HG02588 (cell line): Measurements from ENCODE around the gene DPP6.
"Not testable (repeated sequence)": the region's sequence is repeated elsewhere in the genome, so short reads cannot be mapped to it uniquely, and the experiment has no call there.

Experiments
- ATAC-seq: cut with Tn5 transposase; IDR thresholded peaks from one replicate; pipeline ENCODE4 v1.9.1; 2021; ENCODE audit warnings: mild to moderate bottlenecking, moderate library complexity; ENCODE audit not compliant: unreplicated experiment

DPP6 gene

GRCh38 chr7:154914996-154915380, 862.8 kb downstream of the DPP6 start:
- no peak for ATAC-seq

- ATAC-seq = no peak
These were observed 863.4 kb downstream of the DPP6 start for GRCh38 chr7:154915600-154915999.

GRCh38 chr7:154916381-154916780, 864.2 kb downstream of the DPP6 start:
- ATAC-seq = no peak

GRCh38 chr7:154916856-154917807, 864.9 kb downstream of the DPP6 start:
- ATAC-seq = no peak

GRCh38 chr7:154917808-154918160, 865.6 kb downstream of the DPP6 start:
- no peak for ATAC-seq

- no peak for ATAC-seq
These were observed 866.1 kb downstream of the DPP6 start for GRCh38 chr7:154918266-154918665.

GRCh38 chr7:154918741-154919140, 866.5 kb downstream of the DPP6 start:
- no peak for ATAC-seq

- no peak for ATAC-seq
These were observed 867.4 kb downstream of the DPP6 start for GRCh38 chr7:154919344-154920225.

GRCh38 chr7:154922472-154922871, 870.3 kb downstream of the DPP6 start:
- ATAC-seq = not testable (repeated sequence)

GRCh38 chr7:154927624-154928125, 875.5 kb downstream of the DPP6 start:
- ATAC-seq = peak; percentile 50

- peak; percentile 75 for ATAC-seq
These were observed 876.2 kb downstream of the DPP6 start for GRCh38 chr7:154928136-154929005.

- no peak for ATAC-seq
These were observed 877.0 kb downstream of the DPP6 start for GRCh38 chr7:154929006-154929726.

GRCh38 chr7:154931906-154932305, 879.7 kb downstream of the DPP6 start:
- ATAC-seq = no peak

GRCh38 chr7:154934353-154934952, 882.3 kb downstream of the DPP6 start:
- ATAC-seq = not testable (repeated sequence)

- no peak for ATAC-seq
These were observed 885.6 kb downstream of the DPP6 start for GRCh38 chr7:154937837-154938236.

GRCh38 chr7:154942691-154943090, 890.5 kb downstream of the DPP6 start:
- no peak for ATAC-seq
